Measurements from ENCODE around the gene ST3GAL3.

- no peak for TF ChIP-seq CTCF (IDR thresholded peaks at IDR 0.05)
- no peak for TF ChIP-seq POLR2AphosphoS5 (IDR thresholded peaks at IDR 0.05)
Measured at GRCh38 chr1:43902058-43902831, 194.9 kb downstream of the ST3GAL3 start.
